GM23338 (cell line): ENCODE results near the gene NIPBL. TPM values are rescaled to one million over a fixed set of nuclear protein-coding genes. Genes with fewer than 3 reads are reported as not detected.

Source experiments
- ATAC-seq: fragments of 200-7000 bp; cut with Tn5 transposase; 3 replicates; pipeline ENCODE4 v1.9.1; 2020
- DNase-seq: peaks from one replicate; pipeline ENCODE4 v3.0.0-alpha.2; 2015; ENCODE audit warnings: low spot score
- H2AFZ ChIP-seq: fragments of 200-600 bp; sonication (generic); 2 replicates; pipeline ENCODE4 v1.8.0; 2016; ENCODE audit warnings: antibody characterized with exemption, mild to moderate bottlenecking, moderate library complexity
- H3F3A ChIP-seq: fragments of 200-600 bp; sonication (generic); replicated peaks from 2 replicates; pipeline ENCODE4 v1.8.0; 2017; ENCODE audit warnings: antibody characterized with exemption, mixed run types, low read depth
- H3K27ac ChIP-seq: fragments of 200-600 bp; sonication (generic); 2 replicates; pipeline ENCODE4 v1.6.1; 2016; ENCODE audit warnings: low read depth
- H3K27me3 ChIP-seq: fragments of 200-600 bp; sonication (generic); 2 replicates; pipeline ENCODE4 v1.8.0; 2016; ENCODE audit warnings: mild to moderate bottlenecking, mixed run types, moderate library complexity; ENCODE audit not compliant: insufficient read depth
- H3K36me3 ChIP-seq: fragments of 200-600 bp; sonication (generic); 2 replicates; pipeline ENCODE4 v1.8.0; 2016; ENCODE audit warnings: mild to moderate bottlenecking; ENCODE audit not compliant: insufficient read depth
- H3K4me1 ChIP-seq: fragments of 200-600 bp; sonication (generic); 2 replicates; pipeline ENCODE4 v1.8.0; 2016; ENCODE audit warnings: mild to moderate bottlenecking, moderate library complexity; ENCODE audit not compliant: insufficient read depth
- H3K4me2 ChIP-seq: fragments of 200-600 bp; sonication (generic); 2 replicates; pipeline ENCODE4 v1.7.1; 2017; ENCODE audit warnings: mixed run types
- H3K4me3 ChIP-seq: fragments of 200-600 bp; sonication (generic); 2 replicates; pipeline ENCODE4 v1.6.1; 2016; ENCODE audit warnings: mixed run types
- H3K79me2 ChIP-seq: fragments of 200-600 bp; sonication (generic); replicated peaks from 2 replicates; pipeline ENCODE4 v1.8.0; 2017; ENCODE audit warnings: mild to moderate bottlenecking; ENCODE audit not compliant: insufficient read depth
- H3K9me2 ChIP-seq: fragments of 200-600 bp; sonication (generic); 2 replicates; pipeline ENCODE4 v1.8.0; 2017; ENCODE audit not compliant: insufficient read depth
- H4K20me1 ChIP-seq: fragments of 200-600 bp; sonication (generic); replicated peaks from 2 replicates; pipeline ENCODE4 v1.8.0; 2017; ENCODE audit warnings: mild to moderate bottlenecking; ENCODE audit not compliant: insufficient read depth
- H3K27ac Mint-ChIP-seq: 2 replicates; pipeline ENCODE4 v1.8.0; 2020; ENCODE audit warnings: inconsistent platforms, mild to moderate bottlenecking, moderate library complexity, mixed read lengths
- H3K27me3 Mint-ChIP-seq: 3 replicates; pipeline ENCODE4 v1.8.0; 2022; ENCODE audit warnings: low read depth, mild to moderate bottlenecking, moderate library complexity, mixed read lengths, inconsistent platforms; ENCODE audit not compliant: insufficient read depth, poor library complexity
- H3K36me3 Mint-ChIP-seq: 3 replicates; pipeline ENCODE4 v1.8.0; 2021; ENCODE audit warnings: low read depth, mild to moderate bottlenecking, inconsistent platforms, moderate library complexity, mixed read lengths
- H3K4me1 Mint-ChIP-seq: 3 replicates; pipeline ENCODE4 v1.8.0; 2020; ENCODE audit warnings: mild to moderate bottlenecking, inconsistent platforms, mixed read lengths
- H3K4me3 Mint-ChIP-seq: 3 replicates; pipeline ENCODE4 v1.8.0; 2021; ENCODE audit warnings: moderate library complexity, mild to moderate bottlenecking, inconsistent platforms, mixed read lengths
- H3K9me3 Mint-ChIP-seq: 3 replicates; pipeline ENCODE4 v1.8.0; 2020; ENCODE audit warnings: moderate library complexity, mild to moderate bottlenecking, inconsistent platforms, mixed read lengths
- CREB1 ChIP-seq: fragments of 250-450 bp; sonication (Bioruptor Pico); IDR thresholded peaks from 2 replicates; pipeline ENCODE4 v1.5.0; 2020; ENCODE audit warnings: low read depth, mild to moderate bottlenecking, moderate library complexity
- CTCF ChIP-seq, 2 experiments: fragments of 200-600 bp in 1 of 2; sonication (generic) in 1 of 2; conservative IDR thresholded peaks; 2 replicates each; pipeline versions ENCODE4 v1.5.1 to v1.6.1; 2016 to 2017; ENCODE audit warnings: antibody characterized with exemption in 2 of 2, low read depth in 2 of 2, mild to moderate bottlenecking in 2 of 2, moderate library complexity in 1 of 2
- ETS1 ChIP-seq: IDR thresholded peaks from 2 replicates; pipeline ENCODE4 v1.6.1; 2016; ENCODE audit warnings: antibody characterized with exemption
- EZH2 ChIP-seq: fragments of 200-600 bp; sonication (generic); IDR thresholded peaks from one replicate; pipeline ENCODE4 v1.8.0; 2017; ENCODE audit warnings: antibody characterized with exemption, mild to moderate bottlenecking, low read depth; ENCODE audit not compliant: unreplicated experiment
- EZH2phosphoT487 ChIP-seq: fragments of 200-600 bp; sonication (generic); IDR thresholded peaks from one replicate; pipeline ENCODE4 v1.8.1; 2018; ENCODE audit warnings: antibody characterized with exemption; ENCODE audit not compliant: unreplicated experiment
- JUNB ChIP-seq: IDR thresholded peaks from one replicate; pipeline ENCODE4 v1.6.1; 2016; ENCODE audit warnings: antibody characterized with exemption; ENCODE audit not compliant: unreplicated experiment
- NANOG ChIP-seq: IDR thresholded peaks from 2 replicates; pipeline ENCODE4 v1.6.1; 2016; ENCODE audit warnings: antibody characterized with exemption, borderline replicate concordance
- POLR2AphosphoS5 ChIP-seq: IDR thresholded peaks from 2 replicates; pipeline ENCODE4 v1.6.1; 2016; ENCODE audit warnings: antibody characterized with exemption, low read depth
- REST ChIP-seq: IDR thresholded peaks from one replicate; pipeline ENCODE4 v1.6.1; 2018; ENCODE audit warnings: antibody characterized with exemption; ENCODE audit not compliant: unreplicated experiment
- STAT1 ChIP-seq: IDR thresholded peaks from one replicate; pipeline ENCODE4 v1.6.1; 2016; ENCODE audit warnings: antibody characterized with exemption; ENCODE audit not compliant: unreplicated experiment
- ZNF114 ChIP-seq: fragments of 250-450 bp; sonication (Bioruptor Pico); IDR thresholded peaks from 2 replicates; pipeline ENCODE4 v1.5.0; 2020; ENCODE audit warnings: mild to moderate bottlenecking, moderate library complexity
- ZNF331 ChIP-seq: fragments of 250-450 bp; sonication (Bioruptor Pico); IDR thresholded peaks from 2 replicates; pipeline ENCODE4 v1.5.0; 2020; ENCODE audit warnings: low read depth, mild to moderate bottlenecking, moderate library complexity
- ZNF462 ChIP-seq: fragments of 250-450 bp; sonication (Bioruptor Pico); IDR thresholded peaks from 2 replicates; pipeline ENCODE4 v1.5.0; 2020; ENCODE audit warnings: mild to moderate bottlenecking, moderate library complexity
- polyA plus RNA-seq: library from polyadenylated mRNA; unstranded; fragments of >200 nt; fragmentation: Nextera tagmentation; extraction: Ambion mirVana; gene quantifications from 2 replicates; pipeline ENCODE4 v1.2.1, GENCODE V29; 2016
- total RNA-seq: library from RNA; depleted of rRNA; stranded (reverse); fragments of >200 nt; shearing (Covaris generic); gene quantifications from 2 replicates; pipeline ENCODE4 v1.2.3, GENCODE V29; 2014

The NIPBL gene
- total and polyA plus RNA-seq, 2 experiments from 2014 or later, result 44.2 to 51.4 TPM

- no peaks in the 10 kb centered on the region for H3K36me3 Mint-ChIP-seq
- H3K4me3 ChIP-seq, result no peak overlapping the region
- TF ChIP-seq CREB1 (CRISPR knock-in tag), result no peak
- TF ChIP-seq NANOG, result no peak
- no peak for TF ChIP-seq POLR2AphosphoS5
- TF ChIP-seq ZNF114 (CRISPR knock-in tag), result no peak
- TF ChIP-seq STAT1, result no peak
- TF ChIP-seq JUNB, result no peak
- no peak for TF ChIP-seq ETS1
- TF ChIP-seq ZNF331 (CRISPR knock-in tag), result no peak
- TF ChIP-seq REST, result no peak
- TF ChIP-seq EZH2, result no peak
- TF ChIP-seq CTCF (conservative IDR thresholded peaks at IDR 0.05; ENCODE audit: low read depth in 2 of 2), result no peak
- no peak for TF ChIP-seq EZH2phosphoT487
- TF ChIP-seq ZNF462 (CRISPR knock-in tag), result no peak
- H2AFZ ChIP-seq, result no peak overlapping the region
- H3K27ac ChIP-seq, result no peak overlapping the region
- H3K4me3 Mint-ChIP-seq, result no peak overlapping the region
- no peaks in the 10 kb centered on the region for H3K9me2 ChIP-seq
- peaks cover 2% of the 10 kb centered on the region for H3K4me1 Mint-ChIP-seq
- H3K36me3 ChIP-seq, result no peaks in the 10 kb centered on the region
- no peaks in the 10 kb centered on the region for H3F3A ChIP-seq
- no peaks in the 10 kb centered on the region for H3K27me3 Mint-ChIP-seq
- H3K9me3 Mint-ChIP-seq, result no peaks in the 10 kb centered on the region
- no peaks in the 10 kb centered on the region for H3K27me3 ChIP-seq
- H3K4me2 ChIP-seq, result no peak overlapping the region
- no peak for ATAC-seq
- peaks cover 25% of the 10 kb centered on the region for H4K20me1 ChIP-seq
- no peak for DNase-seq
- H3K79me2 ChIP-seq, result peaks cover 100% of the 10 kb centered on the region
- no peak overlapping the region for H3K27ac Mint-ChIP-seq
- no peaks in the 10 kb centered on the region for H3K4me1 ChIP-seq
Measured at GRCh38 chr5:36928947-36929346, 52.4 kb downstream of the NIPBL start.
